Prostate gland (tissue), 2 donors: ENCODE data around the gene MRNIP. TPM values are rescaled to one million over a fixed set of nuclear protein-coding genes. Genes with fewer than 3 reads are reported as not detected.

Experiments
- DNase-seq: peaks from one replicate; pipeline ENCODE4 v3.0.0-alpha.2; 2019; ENCODE audit warnings: low spot score
- H3K27ac ChIP-seq, 2 donors: fragments of 200-600 bp; sonication (generic); 2 replicates each; pipeline ENCODE4 v1.5.1; 2017 to 2019
- H3K27me3 ChIP-seq: fragments of 200-600 bp; sonication (generic); replicated peaks from 2 replicates; pipeline ENCODE4 v1.5.1; 2019; ENCODE audit not compliant: insufficient read depth
- H3K36me3 ChIP-seq, 2 donors: fragments of 200-600 bp; sonication (generic); 1 replicate in 1 of 2; 2 replicates in 1 of 2; pipeline versions ENCODE4 v1.5.1 to v1.8.1; 2017 to 2019
- H3K4me1 ChIP-seq: fragments of 200-600 bp; sonication (generic); replicated peaks from 2 replicates; pipeline ENCODE4 v1.5.1; 2019
- H3K4me3 ChIP-seq, 2 donors: fragments of 200-600 bp; sonication (generic); 2 replicates each; pipeline ENCODE4 v1.5.1; 2017 to 2019
- H3K9me3 ChIP-seq: fragments of 200-600 bp; sonication (generic); 2 replicates; pipeline ENCODE4 v1.5.1; 2017
- POLR2A ChIP-seq: fragments of 450-650 bp; IDR thresholded peaks from one replicate; pipeline ENCODE4 v1.6.1; 2016; ENCODE audit warnings: antibody characterized with exemption, mild to moderate bottlenecking
- POLR2AphosphoS5 ChIP-seq: sonication (generic); formaldehyde crosslinking; IDR thresholded peaks from one replicate; pipeline ENCODE4 v1.6.1; 2017; ENCODE audit warnings: antibody characterized with exemption
- WGBS: methylation state at CpG from one replicate; pipeline ENCODE4 v1.1.5; 2018; 5-methylcytosine and 5-hydroxymethylcytosine counted together
- intact Hi-C: fragments of 100-400 bp; cut with DNase I; formaldehyde crosslinking; loops from one replicate; pipeline ENCODE4 v1.14.2; 2022
- total RNA-seq, 2 donors: library from RNA; depleted of rRNA; stranded (reverse); fragments of >200 nt; gene quantifications; one replicate each; pipeline ENCODE4 v1.1.0, GENCODE V29; 2016
- TF ChIP-seq, protein P1 (sequence below), 4 experiments: fragments of 200-600 bp in 2 of 4; fragments of 450-650 bp in 2 of 4; sonication (generic) in 2 of 4; IDR thresholded peaks; 1 replicate in 3 of 4; 2 replicates in 1 of 4; pipeline ENCODE4 v1.5.1; 2016 to 2019; ENCODE audit warnings: antibody characterized with exemption in 4 of 4, mild to moderate bottlenecking in 2 of 4, moderate library complexity in 2 of 4

Gene MRNIP
- total RNA-seq, 2 donors from 2014 or later: 30.0 to 55.2 TPM

DNA sequence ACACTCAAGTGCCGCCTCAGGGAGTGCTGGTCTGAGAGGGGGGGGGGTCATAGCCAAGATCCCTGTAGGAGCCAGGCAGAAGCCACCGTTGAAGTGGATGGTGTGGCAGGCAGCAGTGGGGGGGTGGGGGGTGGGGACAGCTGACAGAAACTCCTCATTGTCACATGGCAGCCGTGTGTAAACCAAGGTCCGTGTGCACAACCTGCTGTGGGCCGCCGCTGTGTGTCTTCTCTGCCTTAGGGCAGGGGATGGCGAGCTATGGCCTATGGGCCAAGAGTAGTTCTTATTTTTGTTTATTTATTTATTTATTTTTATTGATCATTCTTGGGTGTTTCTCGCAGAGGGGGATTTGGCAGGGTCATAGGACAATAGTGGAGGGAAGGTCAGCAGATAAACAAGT is 24.5 kb downstream of the MRNIP start:
- no peak overlapping the region for H3K27ac ChIP-seq
- no peaks in the 10 kb centered on the region for H3K9me3 ChIP-seq
- no peaks in the 10 kb centered on the region for H3K27me3 ChIP-seq
- TF ChIP-seq POLR2A (no peak), POLR2AphosphoS5 (no peak)
- TF ChIP-seq, protein P1, sequence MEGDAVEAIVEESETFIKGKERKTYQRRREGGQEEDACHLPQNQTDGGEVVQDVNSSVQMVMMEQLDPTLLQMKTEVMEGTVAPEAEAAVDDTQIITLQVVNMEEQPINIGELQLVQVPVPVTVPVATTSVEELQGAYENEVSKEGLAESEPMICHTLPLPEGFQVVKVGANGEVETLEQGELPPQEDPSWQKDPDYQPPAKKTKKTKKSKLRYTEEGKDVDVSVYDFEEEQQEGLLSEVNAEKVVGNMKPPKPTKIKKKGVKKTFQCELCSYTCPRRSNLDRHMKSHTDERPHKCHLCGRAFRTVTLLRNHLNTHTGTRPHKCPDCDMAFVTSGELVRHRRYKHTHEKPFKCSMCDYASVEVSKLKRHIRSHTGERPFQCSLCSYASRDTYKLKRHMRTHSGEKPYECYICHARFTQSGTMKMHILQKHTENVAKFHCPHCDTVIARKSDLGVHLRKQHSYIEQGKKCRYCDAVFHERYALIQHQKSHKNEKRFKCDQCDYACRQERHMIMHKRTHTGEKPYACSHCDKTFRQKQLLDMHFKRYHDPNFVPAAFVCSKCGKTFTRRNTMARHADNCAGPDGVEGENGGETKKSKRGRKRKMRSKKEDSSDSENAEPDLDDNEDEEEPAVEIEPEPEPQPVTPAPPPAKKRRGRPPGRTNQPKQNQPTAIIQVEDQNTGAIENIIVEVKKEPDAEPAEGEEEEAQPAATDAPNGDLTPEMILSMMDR (IDR thresholded peaks at IDR 0.05): no peak
- H3K36me3 ChIP-seq: peaks cover 18 to 44% of the 10 kb centered on the region in 2 donors
- DNase-seq: no peak
- no peaks in the 10 kb centered on the region for H3K4me1 ChIP-seq
- intact Hi-C loops: no loop called here
- 80% methylated on average over 8 of the region's 8 CpGs for WGBS
- no peak overlapping the region for H3K4me3 ChIP-seq

DNA sequence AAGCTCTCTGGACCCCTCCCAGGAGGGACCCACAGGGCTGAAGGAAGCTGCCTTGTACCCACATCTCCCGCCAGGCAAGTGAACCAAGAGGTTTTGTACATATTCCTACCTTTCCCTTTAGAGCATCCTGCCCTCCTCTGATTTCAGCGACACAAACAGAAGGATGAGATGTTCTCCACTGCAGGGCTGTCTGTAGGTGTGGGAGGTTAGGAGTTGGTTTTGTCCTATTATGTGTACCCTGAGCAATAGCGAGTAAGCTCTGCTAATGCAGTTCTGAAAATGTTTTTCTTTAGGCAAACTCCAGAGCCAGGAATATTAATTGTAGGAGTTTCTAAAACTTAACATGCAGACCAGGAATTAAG is 24.9 kb downstream of the MRNIP start:
- H3K27me3 ChIP-seq: no peaks in the 10 kb centered on the region
- peaks cover 18 to 44% of the 10 kb centered on the region in 2 donors for H3K36me3 ChIP-seq
- intact Hi-C loops: no loop called here
- TF ChIP-seq POLR2A (no peak), POLR2AphosphoS5 (no peak)
- TF ChIP-seq, protein P1 (IDR thresholded peaks at IDR 0.05): no peak
- no peaks in the 10 kb centered on the region for H3K4me1 ChIP-seq
- WGBS: 92% methylated on average over 3 of the region's 3 CpGs
- H3K27ac ChIP-seq: no peak overlapping the region
- no peak for DNase-seq
- H3K9me3 ChIP-seq: no peaks in the 10 kb centered on the region
- no peak overlapping the region for H3K4me3 ChIP-seq

DNA sequence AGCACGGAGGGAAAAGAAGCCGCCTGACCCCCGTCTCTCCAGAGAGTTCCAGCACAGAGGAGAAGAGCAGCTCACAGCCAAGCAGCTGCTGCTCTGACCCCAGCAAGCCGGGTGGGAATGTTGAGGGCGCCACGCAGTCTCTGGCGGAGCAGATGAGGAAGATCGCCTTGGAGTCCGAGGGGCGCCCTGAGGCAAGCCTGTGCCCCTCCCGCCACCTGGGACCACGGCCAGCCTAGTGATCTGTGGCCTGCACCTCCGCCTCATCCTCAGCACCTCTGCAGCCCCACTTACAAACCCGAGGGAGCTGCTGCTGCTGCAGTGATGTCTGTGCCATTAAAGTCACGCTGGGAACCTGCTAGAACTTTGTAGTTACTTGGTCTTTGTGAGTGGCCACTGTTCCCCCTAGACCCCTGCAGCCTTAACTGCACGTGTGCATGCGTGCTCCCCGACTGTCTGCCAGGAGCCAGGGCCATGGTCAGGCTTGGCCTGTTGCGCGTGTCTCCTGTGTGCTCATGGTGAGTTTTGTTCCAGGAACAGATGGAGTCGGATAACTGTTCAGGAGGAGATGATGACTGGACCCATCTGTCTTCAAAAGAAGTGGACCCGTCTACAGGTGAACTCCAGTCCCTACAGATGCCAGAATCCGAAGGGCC is 25.4 kb downstream of the MRNIP start:
- Histone ChIP-seq H3K27ac (no peak overlapping the region), H3K4me3 (no peak overlapping the region), H3K36me3 (peaks cover 18 to 44% of the 10 kb centered on the region in 2 donors), H3K27me3 (no peaks in the 10 kb centered on the region), H3K4me1 (no peaks in the 10 kb centered on the region), H3K9me3 (no peaks in the 10 kb centered on the region)
- DNase-seq: no peak
- WGBS: 82% methylated on average over 22 of the region's 23 CpGs
- no peak for TF ChIP-seq POLR2A
- TF ChIP-seq, protein P1 (IDR thresholded peaks at IDR 0.05): no peak
- no peak for TF ChIP-seq POLR2AphosphoS5
- intact Hi-C loops: no loop called here

DNA sequence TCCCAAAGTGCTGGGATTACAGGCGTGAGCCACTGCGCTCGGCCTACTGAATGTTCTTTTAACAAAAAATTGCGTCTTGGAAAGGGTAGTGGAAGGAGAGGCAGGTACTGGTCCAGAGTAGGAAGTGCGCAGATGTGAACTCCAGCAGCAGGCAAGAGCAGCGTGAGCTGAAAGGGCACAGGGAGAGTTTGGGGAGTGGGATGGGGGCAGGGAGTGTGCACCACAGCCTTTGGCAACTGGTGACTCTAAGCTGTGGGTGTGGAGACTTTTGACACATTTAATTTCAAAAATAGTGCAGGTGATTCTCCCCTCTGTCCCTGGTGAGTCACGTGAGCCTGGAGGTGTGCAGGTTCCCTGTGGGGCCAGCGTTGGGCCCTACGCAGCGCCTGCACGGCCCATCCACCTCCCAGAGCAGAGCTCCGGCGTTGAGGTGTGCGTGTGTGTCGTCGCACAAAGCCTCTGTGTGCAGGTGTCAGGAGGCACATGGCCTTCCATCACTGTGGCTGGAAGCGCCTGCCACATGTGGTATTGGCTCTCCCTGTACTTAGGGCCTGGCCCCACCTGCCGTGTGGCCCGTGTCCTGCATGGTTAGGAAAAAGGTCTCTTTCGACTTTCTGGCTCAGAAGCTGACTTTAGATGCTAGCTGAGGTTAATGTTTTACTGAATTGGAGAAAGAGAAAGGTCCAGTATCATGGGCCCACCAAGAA is 26.4 kb downstream of the MRNIP start:
- intact Hi-C loops: no loop called here
- no peaks in the 10 kb centered on the region for H3K9me3 ChIP-seq
- H3K36me3 ChIP-seq: peaks cover 18 to 36% of the 10 kb centered on the region in 2 donors
- WGBS: 94% methylated on average over 20 of the region's 20 CpGs
- no peak for DNase-seq
- H3K27me3 ChIP-seq: no peaks in the 10 kb centered on the region
- TF ChIP-seq POLR2A (no peak), POLR2AphosphoS5 (no peak)
- TF ChIP-seq, protein P1 (IDR thresholded peaks at IDR 0.05): no peak
- no peak overlapping the region for H3K27ac ChIP-seq
- no peak overlapping the region for H3K4me3 ChIP-seq
- H3K4me1 ChIP-seq: no peaks in the 10 kb centered on the region
